ENCODE data around the gene FHOD3. TPM values are rescaled to one million over a fixed set of nuclear protein-coding genes. Genes with fewer than 3 reads are reported as not detected.
A peak's percentile ranks its signal among the peaks of the same experiment; 100 is the strongest.

FHOD3 gene
- total RNA-seq, 4 donors from 2014 or later, result 24.1 to 51.4 (median 33.8) TPM

GRCh38 chr18:36358141-36358540 is 60.6 kb downstream of the FHOD3 start:
- TF ChIP-seq CTCF (IDR thresholded peaks at IDR 0.05) (no peak), POLR2AphosphoS5 (IDR thresholded peaks at IDR 0.05) (no peak), POLR2A (IDR thresholded peaks at IDR 0.05; ENCODE audit: low read depth) (no peak), EP300 (IDR thresholded peaks at IDR 0.05) (no peak)
- WGBS, result 88% methylated on average over 1 of the region's 1 CpG

GRCh38 chr18:36360256-36360909 is 62.9 kb downstream of the FHOD3 start:
- peaks cover 0 to 4% (median 0%) of the 10 kb centered on the region in 4 donors for H3K9me3 ChIP-seq
- H3K36me3 ChIP-seq, result peaks cover 0 to 5% (median 0%) of the 10 kb centered on the region in 4 donors
- 75% methylated on average over 1 of the region's 1 CpG for WGBS
- H3K27me3 ChIP-seq, result no peaks in the 10 kb centered on the region
- no peaks in the 10 kb centered on the region for H3K4me1 ChIP-seq
- DNase-seq (ENCODE audit: extremely low spot score), result peak; percentile 87
- no peak overlapping the region for H3K4me3 ChIP-seq
- H3K27ac ChIP-seq (replicated peaks in 1 of 4), result no peak overlapping the region
- intact Hi-C loops (cut with DNase I), result no loop called here
- TF ChIP-seq POLR2A (IDR thresholded peaks at IDR 0.05; ENCODE audit: low read depth) (no peak), POLR2AphosphoS5 (IDR thresholded peaks at IDR 0.05) (no peak), EP300 (IDR thresholded peaks at IDR 0.05) (no peak), CTCF (IDR thresholded peaks at IDR 0.05) (no peak)

More at GRCh38 chr18:36358141-36358540, 60.6 kb downstream of the FHOD3 start:
- Histone ChIP-seq H3K9me3 (peaks cover 0 to 4% (median 0%) of the 10 kb centered on the region in 4 donors), H3K4me1 (no peaks in the 10 kb centered on the region), H3K27ac (replicated peaks in 1 of 4) (no peak overlapping the region), H3K36me3 (peaks cover 0 to 5% (median 0%) of the 10 kb centered on the region in 4 donors), H3K4me3 (no peak overlapping the region), H3K27me3 (no peaks in the 10 kb centered on the region)
- intact Hi-C loops (cut with DNase I), result no loop called here
- DNase-seq (ENCODE audit: extremely low spot score), result peak; percentile 91

DNA sequence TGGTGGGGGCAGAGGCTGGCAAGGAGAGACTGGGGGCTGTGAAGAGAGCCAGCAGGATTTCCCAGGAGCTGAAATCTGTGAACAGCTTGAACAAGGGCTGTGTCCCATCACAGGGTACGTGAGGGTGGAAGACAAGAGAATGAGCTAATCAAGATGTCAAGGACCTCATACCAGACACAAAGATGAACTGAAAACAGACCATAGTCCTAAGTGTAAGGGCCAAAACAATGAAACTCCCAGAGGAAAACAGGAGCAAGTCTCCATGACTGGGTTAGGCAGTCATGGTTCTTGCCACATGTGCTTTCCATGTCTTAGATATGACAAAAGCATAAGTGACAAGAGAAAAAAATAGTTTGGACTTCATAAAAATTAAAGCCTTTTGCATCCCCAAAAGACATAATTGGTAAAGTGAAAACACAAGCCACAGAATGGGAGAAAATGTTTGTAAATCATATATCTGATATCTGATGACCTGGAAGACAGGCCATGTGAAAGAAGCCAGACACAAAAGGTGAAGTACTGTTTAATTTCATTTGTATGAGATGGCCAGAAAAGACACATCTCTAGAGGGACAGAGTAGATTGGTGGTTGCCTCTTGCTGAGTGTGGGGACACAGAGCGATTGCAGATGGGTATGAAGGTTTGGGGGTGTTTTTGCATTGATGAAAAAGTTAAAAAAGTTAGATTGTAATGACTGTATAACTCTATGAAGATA is 67.6 kb downstream of the FHOD3 start:
- no peaks in the 10 kb centered on the region for H3K36me3 ChIP-seq
- H3K4me1 ChIP-seq, result peaks cover 0 to 6% (median 0%) of the 10 kb centered on the region in 4 donors
- no peak for TF ChIP-seq POLR2A (IDR thresholded peaks at IDR 0.05; ENCODE audit: low read depth)
- no peak for TF ChIP-seq EP300 (IDR thresholded peaks at IDR 0.05)
- no peak for TF ChIP-seq CTCF (IDR thresholded peaks at IDR 0.05)
- TF ChIP-seq POLR2AphosphoS5 (IDR thresholded peaks at IDR 0.05), result no peak
- 85% methylated on average over 2 of the region's 2 CpGs for WGBS
- no peaks in the 10 kb centered on the region for H3K27me3 ChIP-seq
- no peak overlapping the region for H3K27ac ChIP-seq (replicated peaks in 1 of 4)
- peaks cover 0 to 4% (median 0%) of the 10 kb centered on the region in 4 donors for H3K9me3 ChIP-seq
- H3K4me3 ChIP-seq, result no peak overlapping the region
- intact Hi-C loops (cut with DNase I), result no loop called here
- peak; percentile 86 for DNase-seq (ENCODE audit: extremely low spot score)

- Histone ChIP-seq H3K4me3 (no peak overlapping the region), H3K36me3 (no peaks in the 10 kb centered on the region), H3K27ac (replicated peaks in 1 of 4) (no peak overlapping the region), H3K27me3 (no peaks in the 10 kb centered on the region), H3K4me1 (peaks cover 0 to 6% (median 0%) of the 10 kb centered on the region in 4 donors), H3K9me3 (peaks cover 0 to 4% (median 0%) of the 10 kb centered on the region in 4 donors)
- intact Hi-C loops (cut with DNase I), result no loop called here
- DNase-seq (ENCODE audit: extremely low spot score), result peak; percentile 70
- 88% methylated on average over 7 of the region's 7 CpGs for WGBS
- TF ChIP-seq EP300 (IDR thresholded peaks at IDR 0.05) (no peak), POLR2AphosphoS5 (IDR thresholded peaks at IDR 0.05) (no peak), CTCF (IDR thresholded peaks at IDR 0.05) (no peak), POLR2A (IDR thresholded peaks at IDR 0.05; ENCODE audit: low read depth) (no peak)
Observed at GRCh38 chr18:36365836-36366775, 68.6 kb downstream of the FHOD3 start.

Measured in esophagus muscularis mucosa (tissue), 4 donors.